ENCODE measurements around the gene VWA2.

The VWA2 gene

DNA sequence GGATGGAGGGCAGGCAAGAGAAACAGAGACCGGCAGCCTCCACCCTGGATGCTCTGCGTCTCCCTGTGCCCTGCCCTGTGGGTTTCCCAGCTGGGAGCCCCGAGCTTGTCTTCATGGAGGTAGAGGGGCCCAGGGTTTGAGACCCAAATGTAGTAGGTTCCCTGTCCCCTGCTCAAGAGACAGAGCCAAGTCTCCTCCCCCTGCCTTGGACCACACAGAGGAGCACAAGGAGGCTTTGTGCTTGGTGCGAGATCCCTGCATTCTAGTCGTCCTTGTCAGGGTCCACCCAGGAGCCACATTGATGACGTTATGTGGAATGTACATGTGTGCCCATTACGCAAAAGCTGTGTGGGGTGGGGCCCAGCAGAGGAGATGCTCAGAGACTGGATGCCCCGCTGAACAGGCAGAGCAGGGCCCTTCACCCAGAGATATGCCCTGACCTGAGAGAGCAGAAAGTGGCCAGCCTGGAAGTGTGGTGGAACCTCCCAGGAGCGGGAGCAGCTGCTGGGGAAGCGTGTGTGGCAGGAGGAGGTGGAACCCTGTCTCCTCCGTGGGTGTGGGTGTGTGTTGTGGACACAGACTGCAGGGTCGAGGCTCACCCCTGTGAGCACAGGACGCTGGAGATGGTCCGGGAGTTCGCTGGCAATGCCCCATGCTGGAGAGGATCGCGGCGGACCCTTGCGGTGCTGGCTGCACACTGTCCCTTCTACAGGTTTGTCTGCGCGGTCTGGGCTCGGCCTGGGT lies 39.3 kb downstream of the VWA2 start:
- Mint-ChIP-seq H3K36me3 (ENCODE audit: low read depth) (no peaks in the 10 kb centered on the region), H3K9me3 (no peaks in the 10 kb centered on the region), H3K27ac (no peak overlapping the region), H3K27me3 (ENCODE audit: low read depth) (peaks cover 6% of the 10 kb centered on the region), H3K4me3 (no peak overlapping the region), H3K4me1 (ENCODE audit: low read depth) (no peaks in the 10 kb centered on the region)

DNA sequence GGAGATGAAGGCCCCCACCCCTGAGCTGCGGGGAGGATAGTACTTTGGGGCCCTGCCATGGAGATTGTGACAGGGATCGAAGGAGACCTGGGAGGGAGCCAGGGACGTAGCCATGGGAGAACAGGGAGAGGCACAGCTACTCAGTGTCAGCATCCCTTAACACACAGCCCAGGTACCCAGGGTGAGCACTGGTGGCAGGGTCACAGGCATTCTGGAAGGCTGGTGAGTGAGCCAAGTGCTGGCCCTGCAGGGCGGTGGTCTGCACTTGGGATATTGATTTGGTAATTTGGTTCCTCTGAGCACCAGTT lies 39.8 kb downstream of the VWA2 start:
- Mint-ChIP-seq H3K27me3 (ENCODE audit: low read depth) (peaks cover 4% of the 10 kb centered on the region), H3K9me3 (no peaks in the 10 kb centered on the region), H3K36me3 (ENCODE audit: low read depth) (no peaks in the 10 kb centered on the region), H3K4me3 (no peak overlapping the region), H3K4me1 (ENCODE audit: low read depth) (no peaks in the 10 kb centered on the region), H3K27ac (no peak overlapping the region)

DNA sequence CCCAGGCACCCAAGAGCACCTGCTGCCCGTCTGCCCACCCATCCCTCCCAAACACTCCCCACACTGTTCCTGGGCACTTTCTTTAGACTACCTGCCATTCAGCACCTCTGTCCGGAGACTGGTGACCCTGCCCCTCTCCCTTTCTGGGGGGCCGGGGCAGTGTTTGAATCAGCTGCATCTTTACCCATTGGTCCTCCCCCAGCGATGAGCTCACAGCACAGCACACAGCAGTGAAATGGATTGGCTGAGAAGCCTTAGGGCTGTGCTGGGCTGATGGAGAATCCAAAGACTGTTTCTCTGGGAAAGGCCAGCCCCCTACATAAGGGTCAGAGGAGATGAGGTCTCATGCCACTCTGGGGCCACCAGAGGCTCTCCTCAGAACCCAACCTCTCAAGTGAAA lies 40.2 kb downstream of the VWA2 start:
- H3K4me1 Mint-ChIP-seq (ENCODE audit: low read depth), result no peaks in the 10 kb centered on the region
- H3K27ac Mint-ChIP-seq, result no peak overlapping the region

DNA sequence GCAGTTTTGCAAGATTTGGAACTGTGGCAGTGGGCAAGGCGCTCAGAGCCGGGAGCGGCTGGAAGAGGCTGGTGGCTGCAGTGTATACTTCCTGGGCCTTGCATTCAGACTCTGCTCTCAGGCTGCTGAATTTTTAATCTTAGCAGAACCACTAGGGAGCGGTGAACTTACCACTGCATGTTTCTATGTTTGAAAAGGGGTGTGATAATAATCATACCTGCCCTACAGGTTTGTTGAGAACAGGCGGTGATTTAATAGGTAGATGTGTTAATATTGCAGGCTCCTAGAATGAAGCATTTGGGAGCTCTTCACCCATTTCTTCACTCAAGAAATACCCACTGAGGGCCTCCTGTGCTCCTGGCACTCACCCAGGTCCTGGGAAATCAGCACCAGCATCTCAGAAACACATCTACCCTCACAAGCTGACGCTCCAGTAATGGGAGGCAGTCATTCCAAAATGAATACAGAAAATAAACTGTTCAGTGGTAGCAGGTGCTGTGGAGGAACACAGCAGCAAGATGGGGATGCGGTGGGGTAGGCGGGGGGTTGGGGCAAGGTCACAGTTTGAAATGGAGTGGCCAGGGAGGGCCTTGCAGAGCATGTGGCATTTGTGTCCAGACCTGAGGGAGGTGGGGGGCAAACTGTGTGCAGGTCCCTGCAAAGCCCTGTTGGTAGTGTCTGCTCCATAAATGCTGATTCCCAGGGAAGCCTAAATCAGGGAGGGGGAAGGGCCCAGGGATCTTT lies 41.0 kb downstream of the VWA2 start:
- H3K36me3 Mint-ChIP-seq (ENCODE audit: low read depth), result no peaks in the 10 kb centered on the region
- H3K4me3 Mint-ChIP-seq, result no peak overlapping the region
- no peak overlapping the region for H3K27ac Mint-ChIP-seq
- no peaks in the 10 kb centered on the region for H3K9me3 Mint-ChIP-seq
- no peaks in the 10 kb centered on the region for H3K4me1 Mint-ChIP-seq (ENCODE audit: low read depth)
- no peaks in the 10 kb centered on the region for H3K27me3 Mint-ChIP-seq (ENCODE audit: low read depth)

More for the DNA sequence above, 40.2 kb downstream of the VWA2 start:
- no peaks in the 10 kb centered on the region for H3K27me3 Mint-ChIP-seq (ENCODE audit: low read depth)
- no peaks in the 10 kb centered on the region for H3K9me3 Mint-ChIP-seq
- H3K36me3 Mint-ChIP-seq (ENCODE audit: low read depth), result no peaks in the 10 kb centered on the region
- no peak overlapping the region for H3K4me3 Mint-ChIP-seq

DNA sequence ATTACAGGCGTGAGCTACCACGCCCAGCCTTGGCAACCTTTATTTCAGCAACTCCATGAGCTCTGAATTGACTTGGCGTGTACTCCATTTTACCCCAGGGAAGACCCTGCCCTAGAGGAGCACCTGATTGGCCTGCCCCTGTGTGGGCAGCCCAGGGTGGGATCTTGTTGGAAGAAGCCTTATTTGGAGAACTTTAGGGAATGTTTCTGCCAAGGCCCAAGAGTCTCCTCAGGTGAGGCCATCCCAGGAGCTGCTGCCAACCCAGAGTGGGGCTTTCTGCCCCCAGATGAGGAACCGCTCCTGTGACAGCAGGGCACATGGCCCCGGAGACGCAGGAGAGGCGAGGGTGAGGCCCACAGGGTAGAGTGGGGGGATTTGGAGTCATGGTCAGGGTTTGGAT lies 42.0 kb downstream of the VWA2 start:
- H3K4me3 Mint-ChIP-seq, result no peak overlapping the region
- no peaks in the 10 kb centered on the region for H3K36me3 Mint-ChIP-seq (ENCODE audit: low read depth)
- H3K9me3 Mint-ChIP-seq, result no peaks in the 10 kb centered on the region
- H3K4me1 Mint-ChIP-seq (ENCODE audit: low read depth), result no peaks in the 10 kb centered on the region
- no peak overlapping the region for H3K27ac Mint-ChIP-seq
- H3K27me3 Mint-ChIP-seq (ENCODE audit: low read depth), result no peaks in the 10 kb centered on the region

DNA sequence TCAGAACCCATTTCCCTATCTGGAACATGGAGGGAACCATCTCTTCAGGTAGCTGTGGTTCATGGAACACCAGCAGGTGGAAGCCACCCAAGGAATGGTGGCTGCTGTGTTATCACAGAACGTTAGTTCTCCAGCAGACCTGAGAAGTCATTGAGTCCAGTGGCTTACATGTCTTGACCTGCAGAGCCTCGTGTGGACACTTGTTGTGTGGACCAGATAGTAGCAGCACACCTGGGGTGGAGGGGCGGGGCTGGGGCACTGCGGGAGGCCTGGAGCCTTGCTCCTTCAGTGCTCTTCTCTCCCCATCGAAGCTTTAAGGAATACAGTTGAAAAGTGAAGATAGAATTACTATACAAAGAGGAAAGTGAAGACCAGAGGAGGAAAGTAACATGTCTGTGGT lies 42.4 kb downstream of the VWA2 start:
- no peaks in the 10 kb centered on the region for H3K4me1 Mint-ChIP-seq (ENCODE audit: low read depth)
- no peaks in the 10 kb centered on the region for H3K27me3 Mint-ChIP-seq (ENCODE audit: low read depth)
- no peak overlapping the region for H3K4me3 Mint-ChIP-seq
- H3K9me3 Mint-ChIP-seq, result no peaks in the 10 kb centered on the region
- no peak overlapping the region for H3K27ac Mint-ChIP-seq
- H3K36me3 Mint-ChIP-seq (ENCODE audit: low read depth), result no peaks in the 10 kb centered on the region

DNA sequence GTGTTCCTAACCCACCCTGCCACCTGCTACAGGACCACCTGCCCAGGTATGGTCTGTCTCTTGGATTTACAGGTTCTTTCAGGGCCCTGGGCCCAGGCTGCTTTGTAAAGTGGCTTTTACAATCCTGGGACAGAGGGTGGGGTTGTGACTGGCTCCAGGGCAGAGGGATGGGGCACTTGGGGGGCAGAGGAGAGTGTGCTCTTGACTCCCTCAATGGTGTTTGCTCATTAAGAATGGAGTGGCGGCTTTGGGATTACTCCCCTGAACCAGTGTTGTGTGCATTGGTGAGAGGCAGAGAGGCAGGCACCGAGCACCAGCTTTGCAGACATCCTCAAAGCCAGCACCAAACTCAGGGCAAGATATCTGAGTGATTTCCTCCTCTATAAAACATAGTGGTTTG lies 43.5 kb downstream of the VWA2 start:
- no peak overlapping the region for H3K4me3 Mint-ChIP-seq
- H3K27me3 Mint-ChIP-seq (ENCODE audit: low read depth), result no peaks in the 10 kb centered on the region
- no peaks in the 10 kb centered on the region for H3K36me3 Mint-ChIP-seq (ENCODE audit: low read depth)
- H3K4me1 Mint-ChIP-seq (ENCODE audit: low read depth), result no peaks in the 10 kb centered on the region
- H3K9me3 Mint-ChIP-seq, result no peaks in the 10 kb centered on the region
- no peak overlapping the region for H3K27ac Mint-ChIP-seq

DNA sequence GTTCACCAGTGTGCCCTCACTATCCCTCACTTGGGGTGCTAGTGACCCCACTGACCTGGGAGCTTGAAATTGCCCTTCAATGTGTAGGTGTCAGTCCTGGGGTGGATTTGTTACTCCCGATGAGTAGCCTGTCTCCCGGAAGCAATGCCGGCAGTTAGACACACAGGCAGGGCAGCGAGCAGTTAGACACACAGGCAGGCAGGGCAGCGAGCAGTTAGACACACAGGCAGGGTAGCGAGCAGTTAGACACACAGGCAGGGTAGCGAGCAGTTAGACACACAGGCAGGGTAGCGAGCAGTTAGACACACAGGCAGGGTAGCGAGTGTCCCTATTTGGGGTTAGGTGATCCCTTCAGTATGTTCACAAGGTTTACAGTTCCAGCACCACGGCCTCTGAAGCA lies 44.0 kb downstream of the VWA2 start:
- H3K27ac Mint-ChIP-seq, result no peak overlapping the region
- no peaks in the 10 kb centered on the region for H3K4me1 Mint-ChIP-seq (ENCODE audit: low read depth)
- no peaks in the 10 kb centered on the region for H3K36me3 Mint-ChIP-seq (ENCODE audit: low read depth)
- H3K9me3 Mint-ChIP-seq, result no peaks in the 10 kb centered on the region
- H3K4me3 Mint-ChIP-seq, result no peak overlapping the region
- no peaks in the 10 kb centered on the region for H3K27me3 Mint-ChIP-seq (ENCODE audit: low read depth)

DNA sequence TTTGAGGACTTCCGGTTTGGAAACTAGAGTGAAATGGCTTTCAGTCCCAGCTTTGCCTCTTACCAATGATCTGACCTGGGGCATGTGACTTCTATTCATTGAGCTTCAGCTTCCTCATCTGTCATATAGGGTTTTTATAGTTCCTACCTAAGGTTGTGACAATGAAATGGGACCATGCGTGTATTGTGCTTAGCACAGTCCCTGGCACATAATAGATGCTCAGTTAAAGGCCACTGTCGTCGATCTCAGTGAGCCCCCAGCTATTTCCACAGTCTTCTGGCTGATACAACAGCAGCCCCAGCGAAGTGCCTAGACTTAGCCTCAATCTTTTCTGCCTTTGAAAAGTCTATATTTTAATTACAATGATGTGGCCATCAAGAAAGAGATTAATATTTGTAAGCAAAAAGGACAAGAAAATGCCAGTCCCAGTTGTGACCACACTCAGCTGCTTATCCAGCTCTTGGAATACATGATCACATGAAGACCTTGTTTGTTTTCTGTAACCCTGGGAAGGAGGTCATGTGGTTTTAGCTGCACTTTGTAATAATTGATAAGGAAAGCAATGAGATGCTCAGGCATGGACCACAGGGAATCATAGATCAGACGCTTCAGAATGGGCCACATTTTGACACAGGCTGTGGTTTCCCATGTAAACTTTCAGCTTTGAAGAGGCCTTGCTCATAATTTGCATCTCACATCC lies 44.6 kb downstream of the VWA2 start:
- Mint-ChIP-seq H3K4me3 (no peak overlapping the region), H3K9me3 (no peaks in the 10 kb centered on the region), H3K36me3 (ENCODE audit: low read depth) (no peaks in the 10 kb centered on the region), H3K27me3 (ENCODE audit: low read depth) (no peaks in the 10 kb centered on the region), H3K4me1 (ENCODE audit: low read depth) (no peaks in the 10 kb centered on the region), H3K27ac (no peak overlapping the region)

DNA sequence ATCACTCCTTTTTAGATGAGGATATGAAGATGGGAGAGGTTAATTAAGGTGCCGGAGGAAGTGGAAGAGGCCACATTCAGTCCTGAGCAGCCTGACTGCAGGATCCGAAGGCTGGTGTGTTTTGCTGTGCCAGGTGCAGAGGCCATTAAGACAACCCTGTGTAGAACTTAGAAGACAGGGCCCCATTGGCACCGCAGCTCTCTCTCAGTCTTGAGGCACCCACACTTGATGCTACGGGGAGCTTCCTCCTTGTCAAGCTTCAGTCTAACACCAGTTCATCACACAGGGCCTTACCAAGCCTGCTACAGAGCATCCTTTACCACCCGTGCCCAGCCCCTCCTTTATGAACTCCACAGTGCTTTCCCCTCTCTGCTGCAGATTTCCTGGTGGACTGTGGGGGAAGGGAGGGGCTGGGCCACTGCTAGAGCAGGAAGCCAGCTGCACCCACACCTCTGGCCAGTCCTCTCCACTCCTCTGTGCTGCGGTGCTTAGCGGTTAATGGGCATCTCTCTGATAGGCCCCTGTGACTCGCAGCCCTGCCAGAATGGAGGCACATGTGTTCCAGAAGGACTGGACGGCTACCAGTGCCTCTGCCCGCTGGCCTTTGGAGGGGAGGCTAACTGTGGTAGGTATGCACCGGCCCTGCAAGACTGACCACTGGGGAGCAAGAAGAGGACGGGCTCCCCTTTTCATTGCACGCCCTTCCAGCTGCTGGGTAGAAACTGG lies 45.5 kb downstream of the VWA2 start:
- no peaks in the 10 kb centered on the region for H3K27me3 Mint-ChIP-seq (ENCODE audit: low read depth)
- H3K9me3 Mint-ChIP-seq, result no peaks in the 10 kb centered on the region
- H3K27ac Mint-ChIP-seq, result no peak overlapping the region
- no peak overlapping the region for H3K4me3 Mint-ChIP-seq
- no peaks in the 10 kb centered on the region for H3K4me1 Mint-ChIP-seq (ENCODE audit: low read depth)
- H3K36me3 Mint-ChIP-seq (ENCODE audit: low read depth), result no peaks in the 10 kb centered on the region

DNA sequence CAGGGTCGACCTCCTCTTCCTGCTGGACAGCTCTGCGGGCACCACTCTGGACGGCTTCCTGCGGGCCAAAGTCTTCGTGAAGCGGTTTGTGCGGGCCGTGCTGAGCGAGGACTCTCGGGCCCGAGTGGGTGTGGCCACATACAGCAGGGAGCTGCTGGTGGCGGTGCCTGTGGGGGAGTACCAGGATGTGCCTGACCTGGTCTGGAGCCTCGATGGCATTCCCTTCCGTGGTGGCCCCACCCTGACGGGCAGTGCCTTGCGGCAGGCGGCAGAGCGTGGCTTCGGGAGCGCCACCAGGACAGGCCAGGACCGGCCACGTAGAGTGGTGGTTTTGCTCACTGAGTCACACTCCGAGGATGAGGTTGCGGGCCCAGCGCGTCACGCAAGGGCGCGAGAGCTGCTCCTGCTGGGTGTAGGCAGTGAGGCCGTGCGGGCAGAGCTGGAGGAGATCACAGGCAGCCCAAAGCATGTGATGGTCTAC lies 46.9 kb downstream of the VWA2 start:
- no peaks in the 10 kb centered on the region for H3K9me3 Mint-ChIP-seq
- H3K4me3 Mint-ChIP-seq, result no peak overlapping the region
- H3K27me3 Mint-ChIP-seq (ENCODE audit: low read depth), result no peaks in the 10 kb centered on the region

DNA sequence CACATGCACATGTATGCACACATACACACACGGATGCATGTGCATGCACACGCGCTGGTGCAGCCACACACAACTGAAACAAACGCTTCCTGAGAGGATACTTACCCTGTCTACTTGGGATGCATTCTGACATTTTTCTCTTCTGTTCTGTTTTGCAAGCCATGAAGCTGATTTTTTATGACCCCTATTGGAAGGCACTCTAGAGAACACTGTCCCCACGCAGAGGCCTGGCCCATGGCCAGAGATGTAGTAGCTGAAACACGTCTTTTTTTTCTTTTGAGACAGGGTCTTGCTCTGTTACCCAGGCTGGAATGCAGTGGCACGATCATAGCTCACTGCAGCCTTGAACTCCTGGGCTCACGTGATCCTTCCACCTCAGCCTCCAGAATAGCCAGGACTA lies 47.9 kb downstream of the VWA2 start:
- H3K4me1 Mint-ChIP-seq (ENCODE audit: low read depth), result no peaks in the 10 kb centered on the region
- H3K36me3 Mint-ChIP-seq (ENCODE audit: low read depth), result no peaks in the 10 kb centered on the region
- H3K27ac Mint-ChIP-seq, result no peak overlapping the region
- H3K4me3 Mint-ChIP-seq, result no peak overlapping the region
- H3K27me3 Mint-ChIP-seq (ENCODE audit: low read depth), result no peaks in the 10 kb centered on the region
- H3K9me3 Mint-ChIP-seq, result no peaks in the 10 kb centered on the region

More for the DNA sequence above, 46.9 kb downstream of the VWA2 start:
- Mint-ChIP-seq H3K36me3 (ENCODE audit: low read depth) (no peaks in the 10 kb centered on the region), H3K27ac (no peak overlapping the region), H3K4me1 (ENCODE audit: low read depth) (no peaks in the 10 kb centered on the region)

DNA sequence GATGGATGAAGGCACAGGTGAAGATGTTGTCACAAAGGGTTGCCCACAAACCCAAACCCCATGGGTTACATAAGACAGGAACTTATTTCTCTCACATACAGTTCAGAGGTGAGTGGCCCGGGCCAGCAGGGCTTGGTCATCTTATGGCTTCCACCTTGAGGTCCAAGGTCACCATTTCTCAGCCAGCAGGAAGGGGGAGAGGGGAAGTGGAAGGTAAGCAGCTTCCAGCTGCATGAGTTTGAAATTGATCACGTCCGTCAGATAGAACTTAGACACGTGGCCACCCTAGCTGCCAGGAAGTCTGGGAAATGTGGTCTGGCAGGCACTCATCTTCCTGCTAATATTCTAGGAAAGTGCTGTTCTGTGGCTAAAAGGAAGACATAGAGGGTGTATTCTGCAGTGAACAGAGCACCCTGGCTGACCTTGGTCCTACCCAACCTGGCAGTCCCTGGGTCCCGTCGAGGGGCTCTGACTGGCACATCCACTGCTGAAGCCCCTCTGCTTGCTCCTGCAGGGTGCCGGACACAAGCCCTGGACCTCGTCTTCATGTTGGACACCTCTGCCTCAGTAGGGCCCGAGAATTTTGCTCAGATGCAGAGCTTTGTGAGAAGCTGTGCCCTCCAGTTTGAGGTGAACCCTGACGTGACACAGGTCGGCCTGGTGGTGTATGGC lies 49.5 kb downstream of the VWA2 start:
- H3K9me3 Mint-ChIP-seq, result peaks cover under 1% of the 10 kb centered on the region
- no peak overlapping the region for H3K4me3 Mint-ChIP-seq
- no peaks in the 10 kb centered on the region for H3K4me1 Mint-ChIP-seq (ENCODE audit: low read depth)
- no peaks in the 10 kb centered on the region for H3K27me3 Mint-ChIP-seq (ENCODE audit: low read depth)
- H3K36me3 Mint-ChIP-seq (ENCODE audit: low read depth), result no peaks in the 10 kb centered on the region
- H3K27ac Mint-ChIP-seq, result peak overlapping the region; percentile 8

DNA sequence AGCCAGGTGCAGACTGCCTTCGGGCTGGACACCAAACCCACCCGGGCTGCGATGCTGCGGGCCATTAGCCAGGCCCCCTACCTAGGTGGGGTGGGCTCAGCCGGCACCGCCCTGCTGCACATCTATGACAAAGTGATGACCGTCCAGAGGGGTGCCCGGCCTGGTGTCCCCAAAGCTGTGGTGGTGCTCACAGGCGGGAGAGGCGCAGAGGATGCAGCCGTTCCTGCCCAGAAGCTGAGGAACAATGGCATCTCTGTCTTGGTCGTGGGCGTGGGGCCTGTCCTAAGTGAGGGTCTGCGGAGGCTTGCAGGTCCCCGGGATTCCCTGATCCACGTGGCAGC lies 50.0 kb downstream of the VWA2 start:
- Mint-ChIP-seq H3K4me3 (no peak overlapping the region), H3K9me3 (peaks cover 4% of the 10 kb centered on the region), H3K36me3 (ENCODE audit: low read depth) (no peaks in the 10 kb centered on the region), H3K27me3 (ENCODE audit: low read depth) (no peaks in the 10 kb centered on the region), H3K27ac (no peak overlapping the region), H3K4me1 (ENCODE audit: low read depth) (no peaks in the 10 kb centered on the region)
